Liver (tissue), 9 donors: Measurements from ENCODE around the gene CCNY. TPM values are rescaled to one million over a fixed set of nuclear protein-coding genes. Genes with fewer than 3 reads are reported as not detected.

ENCODE experiments used
- DNase-seq: peaks from one replicate; pipeline ENCODE4 v3.0.0-alpha.2; 2017; ENCODE audit warnings: low spot score
- H3K27ac ChIP-seq, 2 donors: one replicate each; pipeline ENCODE4 v1.7.0; 2013; ENCODE audit warnings: inconsistent platforms in 2 of 2, low read length in 2 of 2, control low read depth in 1 of 2, low read depth in 1 of 2, mild to moderate bottlenecking in 1 of 2
- H3K27me3 ChIP-seq, 4 donors: one replicate each; pipeline versions ENCODE4 v1.6.1 to v1.7.0; 2013; ENCODE audit warnings: low read length in 3 of 4, inconsistent platforms in 1 of 4, mild to moderate bottlenecking in 1 of 4, moderate library complexity in 1 of 4; ENCODE audit not compliant: control insufficient read depth in 4 of 4, insufficient read depth in 4 of 4
- H3K36me3 ChIP-seq, 4 donors: one replicate each; pipeline versions ENCODE4 v1.6.1 to v1.7.0; 2013; ENCODE audit warnings: low read length in 3 of 4, mild to moderate bottlenecking in 3 of 4, low read depth in 1 of 4, moderate library complexity in 1 of 4; ENCODE audit not compliant: control insufficient read depth in 4 of 4, insufficient read depth in 3 of 4
- H3K4me1 ChIP-seq, 4 donors: one replicate each; pipeline versions ENCODE4 v1.6.1 to v1.7.0; 2013; ENCODE audit warnings: low read length in 3 of 4, mild to moderate bottlenecking in 3 of 4, moderate library complexity in 1 of 4; ENCODE audit not compliant: control insufficient read depth in 4 of 4, insufficient read depth in 4 of 4
- H3K4me3 ChIP-seq, 3 donors: one replicate each; pipeline versions ENCODE4 v1.6.1 to v1.7.0; 2013; ENCODE audit warnings: low read length in 3 of 3, control low read depth in 1 of 3, low read depth in 1 of 3, mild to moderate bottlenecking in 1 of 3
- H3K9ac ChIP-seq, 2 donors: one replicate each; pipeline ENCODE4 v1.7.0; 2013; ENCODE audit warnings: low read length in 2 of 2, mild to moderate bottlenecking in 2 of 2, moderate library complexity in 2 of 2, control low read depth in 1 of 2, low read depth in 1 of 2
- H3K9me3 ChIP-seq, 4 donors: one replicate each; pipeline versions ENCODE4 v1.6.1 to v1.7.0; 2013; ENCODE audit warnings: low read length in 3 of 4; ENCODE audit not compliant: control insufficient read depth in 4 of 4
- CTCF ChIP-seq: fragments of 150-350 bp; IDR thresholded peaks from 2 replicates; pipeline ENCODE4 v1.5.1; 2017; ENCODE audit warnings: improper control_type of control experiment, low read depth, low read length; ENCODE audit not compliant: missing input control
- FOXA1 ChIP-seq: IDR thresholded peaks from 2 replicates; pipeline ENCODE4 v1.6.1; 2016; ENCODE audit warnings: antibody characterized with exemption
- FOXA2 ChIP-seq: IDR thresholded peaks from 2 replicates; pipeline ENCODE4 v1.6.1; 2016; ENCODE audit warnings: antibody characterized with exemption
- GABPA ChIP-seq, 2 donors: IDR thresholded peaks in 1 of 2; conservative IDR thresholded peaks in 1 of 2; 2 replicates each; pipeline ENCODE4 v1.6.1; 2016; ENCODE audit warnings: antibody characterized with exemption in 2 of 2, mild to moderate bottlenecking in 1 of 2, moderate library complexity in 1 of 2
- HNF4G ChIP-seq: IDR thresholded peaks from 2 replicates; pipeline ENCODE4 v1.6.1; 2016; ENCODE audit warnings: antibody characterized with exemption
- JUND ChIP-seq, 2 donors: IDR thresholded peaks; 2 replicates each; pipeline ENCODE4 v1.6.1; 2016; ENCODE audit warnings: antibody characterized with exemption in 2 of 2
- MAX ChIP-seq: IDR thresholded peaks from 2 replicates; pipeline ENCODE4 v1.6.1; 2016; ENCODE audit warnings: antibody characterized with exemption
- NR2F2 ChIP-seq: IDR thresholded peaks from 2 replicates; pipeline ENCODE4 v1.6.1; 2016; ENCODE audit warnings: antibody characterized with exemption
- RAD21 ChIP-seq, 2 donors: IDR thresholded peaks; 2 replicates each; pipeline ENCODE4 v1.6.1; 2016; ENCODE audit warnings: antibody characterized with exemption in 2 of 2, mild to moderate bottlenecking in 2 of 2
- REST ChIP-seq: IDR thresholded peaks from 2 replicates; pipeline ENCODE4 v1.6.1; 2016; ENCODE audit warnings: antibody characterized with exemption, mild to moderate bottlenecking
- RXRA ChIP-seq, 2 donors: IDR thresholded peaks; 2 replicates each; pipeline ENCODE4 v1.6.1; 2017 to 2018; ENCODE audit warnings: antibody characterized with exemption in 2 of 2, mild to moderate bottlenecking in 1 of 2
- SP1 ChIP-seq: IDR thresholded peaks from 2 replicates; pipeline ENCODE4 v1.6.1; 2018; ENCODE audit warnings: antibody characterized with exemption, mild to moderate bottlenecking
- TAF1 ChIP-seq: conservative IDR thresholded peaks from 2 replicates; pipeline ENCODE4 v1.6.1; 2016; ENCODE audit warnings: antibody characterized with exemption, mild to moderate bottlenecking
- YY1 ChIP-seq: IDR thresholded peaks from 2 replicates; pipeline ENCODE4 v1.6.1; 2016; ENCODE audit warnings: antibody characterized with exemption, mild to moderate bottlenecking
- ZBTB33 ChIP-seq: IDR thresholded peaks from 2 replicates; pipeline ENCODE4 v1.6.1; 2016; ENCODE audit warnings: antibody characterized with exemption
- WGBS: extraction: QIAGEN DNeasy Blood & Tissue Kit; methylation state at CpG from one replicate; pipeline ENCODE4 v1.1.7; 2013; 5-methylcytosine and 5-hydroxymethylcytosine counted together
- polyA plus RNA-seq, 2 donors: library from polyadenylated mRNA; stranded (reverse) in 1 of 2; unstranded in 1 of 2; fragments of 200-250 nt in 1 of 2; fragments of >200 nt in 1 of 2; fragmentation: Nextera tagmentation in 1 of 2; extraction: Ambion mirVana in 1 of 2; gene quantifications; one replicate each; pipeline versions ENCODE4 v1.2.1 to v1.2.3, GENCODE V29; 2013 to 2015
- total RNA-seq, 2 donors: library from RNA; depleted of rRNA; stranded (reverse); fragments of >200 nt; gene quantifications; one replicate each; pipeline ENCODE4 v1.2.3, GENCODE V29; 2014
- donor health status: healthy.
- donor health status: healthy.
- donor health status: healthy.
- donor health status: healthy.
- donor health status: healthy.

CCNY gene
- total and polyA plus RNA-seq, 4 donors: 17.6 to 38.4 (median 21.8) TPM

- Histone ChIP-seq H3K27ac (no peak overlapping the region), H3K9ac (no peak overlapping the region), H3K36me3 (no peaks in the 10 kb centered on the region), H3K27me3 (no peaks in the 10 kb centered on the region), H3K4me1 (peaks cover 18 to 52% (median 33%) of the 10 kb centered on the region in 4 donors), H3K4me3 (no peak overlapping the region), H3K9me3 (no peaks in the 10 kb centered on the region)
- TF ChIP-seq GABPA (IDR thresholded peaks at IDR 0.05 in 1 of 2, conservative IDR thresholded peaks at IDR 0.05 in 1 of 2) (no peak), RAD21 (IDR thresholded peaks at IDR 0.05) (no peak), TAF1 (no peak)
- 100% methylated on average over 2 of the region's 2 CpGs for WGBS
- DNase-seq: no peak
Measured at GRCh38 chr10:35459449-35459847, 123.1 kb downstream of the CCNY start.

GRCh38 chr10:35460852-35461460 is 124.6 kb downstream of the CCNY start:
- H3K4me1 ChIP-seq: peaks cover 14 to 55% (median 36%) of the 10 kb centered on the region in 4 donors

More at GRCh38 chr10:35460852-35461460, 124.6 kb downstream of the CCNY start:
- Histone ChIP-seq H3K9ac (no peak overlapping the region), H3K4me3 (no peak overlapping the region), H3K27ac (no peak overlapping the region), H3K36me3 (no peaks in the 10 kb centered on the region), H3K9me3 (no peaks in the 10 kb centered on the region), H3K27me3 (no peaks in the 10 kb centered on the region)
- TF ChIP-seq SP1 (no peak), GABPA (IDR thresholded peaks at IDR 0.05 in 1 of 2, conservative IDR thresholded peaks at IDR 0.05 in 1 of 2) (no peak), RXRA (IDR thresholded peaks at IDR 0.05) (no peak), NR2F2 (no peak), REST (no peak), ZBTB33 (no peak), FOXA1 (no peak), FOXA2 (no peak), HNF4G (no peak), RAD21 (IDR thresholded peaks at IDR 0.05) (no peak), MAX (no peak), YY1 (no peak), CTCF (no peak), JUND (IDR thresholded peaks at IDR 0.05) (no peak)
- no peak for DNase-seq
- WGBS: 89% methylated on average over 2 of the region's 2 CpGs
